Measurements from ENCODE around the gene IL15RA. TPM values are rescaled to one million over a fixed set of nuclear protein-coding genes. Genes with fewer than 3 reads are reported as not detected.

IL15RA gene
- total RNA-seq = 9.6 TPM

GRCh38 chr10:5977471-5978229, at the start of gene IL15RA:
Gene IL15RA, minus strand, starts transcription at chr10:5977543. Its CDS starts 51 bp downstream, at chr10:5977492.
- intact Hi-C loops (cut with DNase I) = no loop called here
- ATAC-seq (peak; percentile 61), DNase-seq (ENCODE audit: low spot score) (peak; percentile 78)

- DNase-seq (ENCODE audit: low spot score) (no peak), ATAC-seq (no peak)
- intact Hi-C loops (cut with DNase I) = no loop called here
Observed at GRCh38 chr10:6025683-6026255, 48.4 kb upstream of the IL15RA start.

- intact Hi-C loops (cut with DNase I) = no loop called here
- DNase-seq (ENCODE audit: low spot score) = no peak
- no peak for ATAC-seq
Observed at GRCh38 chr10:6024334-6024682, 47.0 kb upstream of the IL15RA start.

- intact Hi-C loops (cut with DNase I) = no loop called here
- no peak for ATAC-seq
- no peak for DNase-seq (ENCODE audit: low spot score)
Observed at GRCh38 chr10:6023661-6024333, 46.5 kb upstream of the IL15RA start.

- intact Hi-C loops (cut with DNase I) = no loop called here
- peak; percentile 61 for ATAC-seq
Observed at GRCh38 chr10:6022660-6023059, 45.3 kb upstream of the IL15RA start.

GRCh38 chr10:6020826-6021225, 43.5 kb upstream of the IL15RA start:
- intact Hi-C loops (cut with DNase I) = no loop called here
- no peak for DNase-seq (ENCODE audit: low spot score)
- ATAC-seq = peak; percentile 57

More at GRCh38 chr10:6022660-6023059, 45.3 kb upstream of the IL15RA start:
- no peak for DNase-seq (ENCODE audit: low spot score)

GRCh38 chr10:6019796-6020195, 42.5 kb upstream of the IL15RA start:
- DNase-seq (ENCODE audit: low spot score) = no peak
- no peak for ATAC-seq
- intact Hi-C loops (cut with DNase I) = no loop called here

GRCh38 chr10:6019010-6019782, 41.9 kb upstream of the IL15RA start:
- intact Hi-C loops (cut with DNase I) = no loop called here
- DNase-seq (ENCODE audit: low spot score) (no peak), ATAC-seq (no peak)

GRCh38 chr10:6018422-6018821, 41.1 kb upstream of the IL15RA start:
- DNase-seq (ENCODE audit: low spot score) (no peak), ATAC-seq (peak; percentile 66)
- intact Hi-C loops (cut with DNase I) = no loop called here

GRCh38 chr10:6017781-6018354, 40.5 kb upstream of the IL15RA start:
- no peak for ATAC-seq
- intact Hi-C loops (cut with DNase I) = no loop called here
- no peak for DNase-seq (ENCODE audit: low spot score)

- ATAC-seq = peak; percentile 54
- intact Hi-C loops (cut with DNase I) = no loop called here
- DNase-seq (ENCODE audit: low spot score) = peak; percentile 67
Observed at GRCh38 chr10:6014241-6014761, 37.0 kb upstream of the IL15RA start.

GRCh38 chr10:6013413-6014192, 36.3 kb upstream of the IL15RA start:
- ATAC-seq (no peak), DNase-seq (ENCODE audit: low spot score) (no peak)
- intact Hi-C loops (cut with DNase I) = no loop called here

GRCh38 chr10:6012121-6012905, 35.0 kb upstream of the IL15RA start:
- intact Hi-C loops (cut with DNase I) = no loop called here
- no peak for ATAC-seq
- no peak for DNase-seq (ENCODE audit: low spot score)

- no peak for DNase-seq (ENCODE audit: low spot score)
- intact Hi-C loops (cut with DNase I) = no loop called here
- ATAC-seq = no peak
Observed at GRCh38 chr10:6011558-6011957, 34.2 kb upstream of the IL15RA start.

GRCh38 chr10:6010569-6010968, 33.2 kb upstream of the IL15RA start:
- intact Hi-C loops (cut with DNase I) = no loop called here
- DNase-seq (ENCODE audit: low spot score) (no peak), ATAC-seq (no peak)

- intact Hi-C loops (cut with DNase I) = no loop called here
- DNase-seq (ENCODE audit: low spot score) (no peak), ATAC-seq (no peak)
Observed at GRCh38 chr10:6009961-6010360, 32.6 kb upstream of the IL15RA start.

- ATAC-seq (peak; percentile 42), DNase-seq (ENCODE audit: low spot score) (no peak)
- intact Hi-C loops (cut with DNase I) = no loop called here
Observed at GRCh38 chr10:6009150-6009549, 31.8 kb upstream of the IL15RA start.
